Cardiac muscle cell (in vitro differentiated cells and primary cell): ENCODE data around the gene SPC25. TPM values are rescaled to one million over a fixed set of nuclear protein-coding genes. Genes with fewer than 3 reads are reported as not detected.
A peak's percentile ranks its signal among the peaks of the same experiment; 100 is the strongest.
"Not testable (repeated sequence)": the region's sequence is repeated elsewhere in the genome, so short reads cannot be mapped to it uniquely, and the experiment has no call there.

Experiments
- DNase-seq, 2 donors: peaks; one replicate each; pipeline versions ENCODE4 v3.0.0 to v3.0.0-alpha.2; 2010 to 2017; ENCODE audit warnings: low read depth in 1 of 2, low spot score in 1 of 2
- H3K27ac ChIP-seq: fragments of 200-600 bp; sonication (generic); 2 replicates; pipeline ENCODE4 v1.5.1; 2016
- H3K27me3 ChIP-seq: fragments of 200-600 bp; sonication (generic); 2 replicates; pipeline ENCODE4 v1.6.0; 2016; ENCODE audit warnings: control low read depth
- H3K36me3 ChIP-seq: fragments of 200-600 bp; sonication (generic); 2 replicates; pipeline ENCODE4 v1.5.1; 2016; ENCODE audit warnings: control low read depth
- H3K4me1 ChIP-seq: fragments of 200-600 bp; sonication (generic); 2 replicates; pipeline ENCODE4 v1.8.1; 2017; ENCODE audit warnings: low read depth, mild to moderate bottlenecking, mixed run types
- H3K4me3 ChIP-seq: fragments of 200-600 bp; sonication (generic); 2 replicates; pipeline ENCODE4 v1.5.1; 2016; ENCODE audit warnings: mild to moderate bottlenecking
- H3K9me3 ChIP-seq: fragments of 200-600 bp; sonication (generic); 2 replicates; pipeline ENCODE4 v1.5.1; 2017; ENCODE audit warnings: low read depth, mild to moderate bottlenecking, control low read depth
- CTCF ChIP-seq: IDR thresholded peaks from 2 replicates; pipeline ENCODE4 v1.5.1; 2012; ENCODE audit warnings: low read depth, mild to moderate bottlenecking, low read length
- polyA plus RNA-seq: library from polyadenylated mRNA; unstranded; fragments of >200 nt; fragmentation: Nextera tagmentation; extraction: Ambion mirVana; gene quantifications from 2 replicates; pipeline ENCODE4 v1.2.1, GENCODE V29; 2016
- total RNA-seq: library from RNA; depleted of rRNA; stranded (reverse); fragments of >200 nt; gene quantifications from 2 replicates; pipeline ENCODE4 v1.2.3, GENCODE V29; 2016

SPC25 gene
- total RNA-seq (3.3 and 10.1 TPM in 2 replicates), polyA plus RNA-seq (12.0 and 33.6 TPM in 2 replicates)

- DNase-seq = peak; percentile 91 to 94
- Histone ChIP-seq H3K9me3 (no peaks in the 10 kb centered on the region), H3K4me1 (no peaks in the 10 kb centered on the region), H3K36me3 (no peaks in the 10 kb centered on the region), H3K4me3 (peak within 1 kb of the TSS; percentile 47), H3K27me3 (no peaks in the 10 kb centered on the region), H3K27ac (no peak within 1 kb of the TSS)
- TF ChIP-seq CTCF = no peak
These were observed at the start of gene SPC25 for GRCh38 chr2:168890006-168890782. Gene SPC25 (minus strand): TSS chr2:168890430. CDS start chr2:168889519, 911 bp downstream.

DNA sequence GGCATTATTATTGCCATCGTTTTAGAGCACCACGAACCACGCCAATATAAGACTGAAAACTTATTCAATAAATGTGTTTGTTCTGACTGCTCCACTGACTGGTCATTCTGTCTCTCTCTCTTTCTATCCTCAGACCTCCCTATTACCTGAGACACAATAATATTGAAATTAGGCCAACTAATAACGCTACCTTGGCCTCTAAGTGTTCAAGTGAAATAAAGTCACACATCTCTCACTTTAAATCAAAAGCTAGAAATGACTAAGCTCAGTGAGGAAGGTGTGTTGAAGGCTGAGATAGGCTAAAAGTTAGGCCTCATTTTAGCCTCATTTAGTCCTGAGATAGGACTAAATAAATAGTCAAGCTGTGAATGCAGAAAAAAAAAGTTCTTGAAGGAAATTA is 49.7 kb upstream of the SPC25 start:
- H3K9me3 ChIP-seq = no peaks in the 10 kb centered on the region
- no peak overlapping the region for H3K4me3 ChIP-seq
- H3K36me3 ChIP-seq = no peaks in the 10 kb centered on the region
- no peak overlapping the region for H3K27ac ChIP-seq
- no peaks in the 10 kb centered on the region for H3K27me3 ChIP-seq
- H3K4me1 ChIP-seq = peaks cover 20% of the 10 kb centered on the region
- TF ChIP-seq CTCF = no peak
- no peak for DNase-seq

GRCh38 chr2:168939061-168939460 is 48.8 kb upstream of the SPC25 start:
- no peaks in the 10 kb centered on the region for H3K36me3 ChIP-seq
- peaks cover 20% of the 10 kb centered on the region for H3K4me1 ChIP-seq
- no peak for DNase-seq
- H3K27me3 ChIP-seq = no peaks in the 10 kb centered on the region
- no peaks in the 10 kb centered on the region for H3K9me3 ChIP-seq
- TF ChIP-seq CTCF = no peak
- H3K27ac ChIP-seq = no peak overlapping the region
- H3K4me3 ChIP-seq = no peak overlapping the region

DNA sequence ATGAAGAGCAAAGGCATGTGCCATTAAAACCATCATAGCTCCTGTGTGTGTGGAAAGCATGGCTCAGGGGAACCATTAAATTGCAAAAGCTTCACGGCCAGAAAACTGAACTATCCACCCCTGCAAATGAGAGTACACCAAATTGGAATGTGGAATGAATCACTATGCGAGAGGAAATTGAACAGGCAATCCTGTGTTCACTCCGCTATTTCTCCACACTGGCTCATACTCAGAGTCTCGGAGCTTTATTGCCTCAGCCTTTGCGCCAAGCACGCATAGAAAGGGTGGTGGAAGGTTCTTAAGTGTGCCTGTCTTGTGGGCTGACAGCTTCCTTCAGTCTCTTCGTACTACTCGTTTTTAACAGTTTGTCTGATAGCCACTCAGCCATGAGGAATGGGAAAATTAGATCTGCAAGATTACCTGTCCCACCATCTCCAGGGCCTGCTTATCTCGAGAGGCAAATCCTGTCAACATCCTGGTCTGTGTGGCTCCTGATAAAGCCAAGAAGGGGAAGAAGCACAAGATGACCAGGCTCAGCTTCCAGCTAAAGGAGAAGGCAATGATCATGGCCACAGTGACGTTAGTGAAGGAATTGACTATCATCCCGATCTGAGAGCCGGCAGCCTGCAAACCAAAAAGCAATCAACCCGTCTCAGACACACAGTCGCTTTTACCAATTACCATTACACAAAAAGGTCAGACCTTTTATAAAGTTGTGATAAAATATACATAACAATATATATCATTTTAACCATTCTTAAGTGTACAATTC is 45.8 kb upstream of the SPC25 start:
- no peaks in the 10 kb centered on the region for H3K36me3 ChIP-seq
- H3K4me1 ChIP-seq = no peaks in the 10 kb centered on the region
- no peaks in the 10 kb centered on the region for H3K27me3 ChIP-seq
- H3K4me3 ChIP-seq = no peak overlapping the region
- no peaks in the 10 kb centered on the region for H3K9me3 ChIP-seq
- TF ChIP-seq CTCF = no peak
- H3K27ac ChIP-seq = no peak overlapping the region
- peak in 1 of 2 donors; percentile 93 for DNase-seq

DNA sequence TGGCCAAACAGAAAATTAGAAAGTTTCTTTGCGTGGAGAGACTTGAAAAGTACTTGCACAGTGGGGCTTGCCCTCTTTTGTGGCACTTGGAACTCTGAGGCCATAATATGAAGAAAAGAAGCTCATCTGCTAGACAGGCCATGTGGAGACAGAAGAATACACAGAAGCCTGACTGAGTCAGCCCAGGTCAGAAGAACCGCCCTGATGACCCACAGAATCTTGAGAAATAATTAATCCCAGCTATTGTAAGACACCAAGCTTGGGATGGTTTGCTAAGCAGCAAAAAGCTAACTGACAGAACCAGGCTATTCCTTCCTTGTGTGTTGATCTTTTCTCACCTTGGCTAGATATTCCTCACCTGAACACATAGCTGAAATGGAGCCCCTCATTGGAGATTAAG is 44.6 kb upstream of the SPC25 start:
- Histone ChIP-seq H3K36me3 (no peaks in the 10 kb centered on the region), H3K9me3 (no peaks in the 10 kb centered on the region), H3K4me3 (no peak overlapping the region), H3K27ac (no peak overlapping the region), H3K27me3 (no peaks in the 10 kb centered on the region), H3K4me1 (no peaks in the 10 kb centered on the region)
- TF ChIP-seq CTCF = no peak
- no peak for DNase-seq

DNA sequence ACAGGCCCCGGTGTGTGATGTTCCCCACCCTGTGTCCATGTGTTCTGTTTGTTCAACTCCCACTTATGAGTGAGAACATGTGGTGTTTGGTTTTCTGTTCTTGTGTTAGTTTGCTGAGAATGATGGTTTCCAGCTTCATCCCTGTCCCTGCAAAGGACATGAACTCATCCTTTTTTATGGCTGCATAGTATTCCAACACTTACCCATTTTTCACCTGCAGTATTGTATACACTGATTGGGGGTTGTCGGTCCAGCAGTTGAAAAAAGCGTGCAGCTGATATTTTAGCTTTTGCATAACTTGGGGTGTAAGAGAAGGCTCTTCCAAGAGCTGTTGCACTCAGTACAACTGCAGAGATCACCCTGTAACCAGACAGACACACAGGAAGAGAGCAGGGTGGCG is 41.9 kb upstream of the SPC25 start:
- not testable (repeated sequence) for H3K9me3 ChIP-seq, DNase-seq, H3K4me1 ChIP-seq, H3K36me3 ChIP-seq, H3K27me3 ChIP-seq, H3K4me3 ChIP-seq, H3K27ac ChIP-seq
